ENCODE measurements around the gene USP6.

- TF ChIP-seq CTCF (conservative IDR thresholded peaks at IDR 0.05; ENCODE audit: low read depth, low read length) (no peak), USF2 (IDR thresholded peaks at IDR 0.05; ENCODE audit: low read depth, low read length) (no peak), POLR2A (IDR thresholded peaks at IDR 0.05; ENCODE audit: low read depth, low read length) (no peak), CEBPB (IDR thresholded peaks at IDR 0.05; ENCODE audit: low read depth, low read length) (no peak), BHLHE40 (IDR thresholded peaks at IDR 0.05; ENCODE audit: low read depth, low read length) (no peak), RAD21 (IDR thresholded peaks at IDR 0.05; ENCODE audit: low read length) (no peak), SMC3 (IDR thresholded peaks at IDR 0.05; ENCODE audit: low read depth, low read length) (no peak), MAFK (IDR thresholded peaks at IDR 0.05; ENCODE audit: low read depth, low read length) (no peak)
These were observed 94.9 kb downstream of the USP6 start for GRCh38 chr17:5210614-5211252.

Measured in IMR-90 (cell line).